Activated CD4-positive, alpha-beta T cell treated with anti-CD3 and anti-CD28 coated beads, Interleukin-2, amount 50 U/mL, for 16 hours (primary cell): ENCODE measurements around the gene ASTN2.
A peak's percentile ranks its signal among the peaks of the same experiment; 100 is the strongest.

Source experiments
- DNase-seq: peaks from one replicate; pipeline ENCODE4 v3.0.0-alpha.2; 2020

The ASTN2 gene

GRCh38 chr9:116543731-116544400, 871.0 kb downstream of the ASTN2 start:
- DNase-seq = no peak

GRCh38 chr9:116541402-116541801, 873.5 kb downstream of the ASTN2 start:
- DNase-seq = no peak

GRCh38 chr9:116539549-116539948, 875.3 kb downstream of the ASTN2 start:
- DNase-seq = no peak

DNA sequence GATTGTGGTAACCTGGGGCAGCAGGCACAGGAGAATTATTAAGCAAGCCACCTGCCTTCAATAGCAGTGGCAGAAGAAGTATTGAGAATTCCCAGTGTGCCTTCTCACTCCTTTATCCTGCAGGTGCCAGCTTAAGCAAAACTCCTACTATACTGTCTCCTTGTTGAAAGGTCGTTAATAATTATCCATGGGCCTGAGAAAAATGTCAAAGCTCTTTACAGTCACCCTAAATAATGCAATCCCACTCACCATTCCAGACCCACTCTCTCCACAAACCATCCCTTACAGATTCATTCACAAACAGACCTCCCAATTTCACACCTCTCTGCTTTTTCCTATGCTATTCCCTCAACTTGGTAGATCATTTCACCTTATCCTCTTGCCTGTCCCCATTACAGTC, 889.2 kb downstream of the ASTN2 start:
- DNase-seq = no peak

GRCh38 chr9:116524778-116525470, 889.9 kb downstream of the ASTN2 start:
- DNase-seq = no peak

GRCh38 chr9:116520218-116520617, 894.6 kb downstream of the ASTN2 start:
- no peak for DNase-seq

DNA sequence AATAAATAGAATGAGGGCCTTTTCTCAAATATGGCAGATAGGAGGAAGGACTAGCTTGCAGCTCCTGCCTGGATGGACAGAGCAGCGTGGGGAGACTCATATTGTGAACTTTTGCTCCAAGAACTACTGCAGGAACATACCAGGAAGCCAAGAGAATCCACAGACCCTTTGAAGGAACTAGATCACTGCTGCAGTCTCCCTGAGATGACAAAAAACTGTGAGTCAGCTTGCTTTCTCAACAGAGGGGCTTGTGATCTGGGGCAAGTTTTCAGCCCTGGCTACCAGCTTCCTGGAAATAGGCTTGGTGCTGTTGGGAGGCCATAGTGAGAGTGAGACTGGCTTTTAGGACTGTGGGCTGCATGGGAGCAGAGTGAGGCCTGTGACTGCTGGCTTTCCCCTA, 898.4 kb downstream of the ASTN2 start:
- no peak for DNase-seq

DNA sequence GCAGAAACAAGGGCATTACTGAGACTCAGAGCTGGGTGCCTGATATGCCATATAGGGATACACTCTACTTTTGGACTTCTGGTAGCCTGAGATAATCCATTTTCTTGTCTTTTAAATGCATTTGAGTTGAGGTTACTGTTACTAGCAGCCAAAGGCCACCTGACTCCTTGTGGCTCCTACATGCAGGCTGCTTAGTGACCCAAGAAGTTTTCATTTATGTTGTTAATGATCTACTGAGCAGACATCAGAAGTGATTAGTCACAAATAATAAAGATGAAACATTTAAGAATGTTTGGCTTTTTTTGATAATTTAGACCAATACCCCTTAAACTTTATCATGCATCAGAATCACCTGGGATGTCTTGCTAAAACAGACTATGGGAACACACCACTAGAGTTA, 899.3 kb downstream of the ASTN2 start:
- DNase-seq = no peak

DNA sequence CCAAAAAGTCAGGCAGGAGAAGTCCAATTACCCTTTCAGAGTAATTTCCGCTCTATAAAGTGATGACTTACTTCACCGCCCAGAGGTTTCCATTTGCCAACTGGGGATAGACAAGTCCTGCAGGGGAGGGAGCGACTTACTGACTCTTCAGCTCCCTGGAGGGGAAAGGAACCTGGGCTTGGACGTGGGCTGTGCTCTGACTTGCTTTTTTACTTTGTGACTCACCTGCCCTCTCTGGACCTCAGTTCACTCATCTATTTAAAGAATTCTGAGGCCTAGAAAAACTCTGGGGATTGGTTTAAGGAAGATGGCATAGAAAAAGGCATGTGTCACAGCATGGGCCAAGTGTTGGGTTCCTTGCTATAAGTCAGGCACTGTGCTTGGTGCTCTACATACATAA, 908.2 kb downstream of the ASTN2 start:
- no peak for DNase-seq

DNA sequence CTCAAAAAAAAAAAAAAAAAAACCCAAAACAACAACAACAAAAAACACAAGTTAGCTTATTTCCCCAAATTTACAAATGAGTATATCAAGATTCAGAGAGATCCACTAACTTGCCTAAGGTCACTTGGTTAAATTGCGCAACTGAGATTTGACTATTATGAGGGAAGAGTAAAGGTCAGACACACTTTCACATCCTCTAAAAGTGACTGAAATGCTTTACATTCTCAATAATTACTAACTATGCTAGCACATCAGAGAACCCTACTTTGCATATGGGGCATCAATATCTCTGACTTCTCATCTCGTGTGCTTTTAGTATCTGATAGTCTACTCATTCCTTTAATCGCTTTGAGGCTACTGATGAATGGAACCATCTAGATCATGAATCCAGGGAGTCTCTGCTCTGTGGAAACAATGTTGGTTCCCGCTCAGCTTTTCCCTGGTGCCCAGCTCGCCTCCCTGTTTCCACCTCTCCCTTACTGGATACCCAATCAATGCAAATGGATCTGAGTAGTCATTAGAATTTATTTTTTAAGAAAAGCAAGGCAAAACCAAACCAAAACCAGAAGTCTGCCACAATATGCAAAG, 909.9 kb downstream of the ASTN2 start:
- no peak for DNase-seq

GRCh38 chr9:116504081-116504480, 910.8 kb downstream of the ASTN2 start:
- DNase-seq = no peak

DNA sequence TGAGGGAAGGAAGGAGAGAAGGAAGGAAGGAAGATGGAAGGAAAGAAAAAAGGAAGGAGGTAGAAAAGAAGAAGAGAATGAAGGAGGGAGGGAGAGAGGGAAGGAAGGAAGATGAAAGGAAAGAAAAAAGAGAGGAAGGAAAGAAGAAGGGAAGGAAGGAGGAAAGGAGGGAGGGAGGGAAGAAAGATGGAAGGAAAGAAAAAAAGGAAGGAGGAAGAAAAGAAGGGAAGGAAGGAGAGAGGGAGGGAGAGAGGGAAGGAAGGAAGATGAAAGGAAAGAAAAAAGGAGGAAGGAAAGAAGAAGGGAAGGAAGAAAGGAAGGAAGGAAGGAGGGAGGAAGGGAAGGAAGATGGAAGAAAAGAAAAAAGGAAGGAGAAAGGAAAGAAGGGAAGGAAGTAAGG, 912.1 kb downstream of the ASTN2 start:
- DNase-seq = no peak

GRCh38 chr9:116501871-116502270, 913.0 kb downstream of the ASTN2 start:
- DNase-seq = no peak

GRCh38 chr9:116499986-116500871, 914.6 kb downstream of the ASTN2 start:
- DNase-seq = no peak

GRCh38 chr9:116499434-116499833, 915.4 kb downstream of the ASTN2 start:
- no peak for DNase-seq

DNA sequence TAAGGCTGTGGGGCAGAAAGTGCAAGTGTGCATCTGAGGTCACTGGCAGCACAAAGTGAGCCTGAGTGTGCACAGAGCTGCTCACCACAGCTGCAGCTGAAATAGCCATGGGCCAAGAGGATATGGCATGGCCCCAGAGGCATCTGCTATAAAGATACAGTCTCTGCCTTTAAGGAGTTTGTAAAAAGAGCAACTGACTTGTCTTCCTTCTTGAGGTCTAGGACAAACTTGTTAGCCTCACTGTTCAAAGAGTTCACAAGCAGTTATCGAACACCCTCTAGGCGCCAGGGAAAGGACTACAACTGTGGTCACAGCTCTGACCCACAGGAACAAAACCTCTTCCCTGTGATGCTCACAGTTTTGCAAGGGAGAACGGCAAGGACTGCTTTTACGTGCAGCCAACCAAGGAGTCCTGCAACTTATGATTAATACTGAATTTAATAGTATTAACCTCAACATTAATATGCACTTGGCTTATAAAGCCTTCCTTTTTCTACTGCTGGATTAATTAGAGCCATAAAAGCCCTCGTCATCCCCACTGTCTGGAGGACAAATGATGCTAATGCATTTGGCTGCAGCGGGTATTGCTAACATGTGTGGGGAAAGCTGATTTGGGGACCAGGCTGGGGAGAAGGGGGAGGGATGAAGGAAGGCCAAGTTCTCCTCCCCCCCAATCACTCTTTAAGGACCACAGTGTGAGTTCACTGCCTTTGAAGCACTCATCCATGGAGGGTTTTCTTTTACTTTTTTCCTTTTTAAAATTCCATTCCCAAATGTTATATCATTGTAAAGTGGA, 917.6 kb downstream of the ASTN2 start:
- DNase-seq = no peak

DNA sequence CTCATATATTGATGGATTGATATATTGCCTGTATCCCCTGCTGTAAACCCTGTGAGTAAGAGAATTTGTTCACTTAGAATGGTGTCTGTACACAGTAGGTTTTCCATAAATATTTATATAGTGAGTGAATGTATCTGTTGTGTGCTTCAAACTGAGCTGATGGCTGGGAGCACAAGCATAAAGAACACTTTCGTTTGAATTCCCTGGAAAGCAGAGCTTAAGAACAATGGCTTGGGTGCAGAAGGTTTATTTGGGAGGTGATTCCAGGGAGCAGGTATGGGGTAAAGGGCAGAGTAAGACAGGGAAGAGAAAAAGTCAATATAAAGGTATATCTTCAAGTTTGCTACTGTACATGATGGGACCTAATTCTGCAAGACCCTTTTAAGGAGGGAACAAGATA, 918.7 kb downstream of the ASTN2 start:
- no peak for DNase-seq

GRCh38 chr9:116495725-116496124, 919.1 kb downstream of the ASTN2 start:
- DNase-seq = no peak

DNA sequence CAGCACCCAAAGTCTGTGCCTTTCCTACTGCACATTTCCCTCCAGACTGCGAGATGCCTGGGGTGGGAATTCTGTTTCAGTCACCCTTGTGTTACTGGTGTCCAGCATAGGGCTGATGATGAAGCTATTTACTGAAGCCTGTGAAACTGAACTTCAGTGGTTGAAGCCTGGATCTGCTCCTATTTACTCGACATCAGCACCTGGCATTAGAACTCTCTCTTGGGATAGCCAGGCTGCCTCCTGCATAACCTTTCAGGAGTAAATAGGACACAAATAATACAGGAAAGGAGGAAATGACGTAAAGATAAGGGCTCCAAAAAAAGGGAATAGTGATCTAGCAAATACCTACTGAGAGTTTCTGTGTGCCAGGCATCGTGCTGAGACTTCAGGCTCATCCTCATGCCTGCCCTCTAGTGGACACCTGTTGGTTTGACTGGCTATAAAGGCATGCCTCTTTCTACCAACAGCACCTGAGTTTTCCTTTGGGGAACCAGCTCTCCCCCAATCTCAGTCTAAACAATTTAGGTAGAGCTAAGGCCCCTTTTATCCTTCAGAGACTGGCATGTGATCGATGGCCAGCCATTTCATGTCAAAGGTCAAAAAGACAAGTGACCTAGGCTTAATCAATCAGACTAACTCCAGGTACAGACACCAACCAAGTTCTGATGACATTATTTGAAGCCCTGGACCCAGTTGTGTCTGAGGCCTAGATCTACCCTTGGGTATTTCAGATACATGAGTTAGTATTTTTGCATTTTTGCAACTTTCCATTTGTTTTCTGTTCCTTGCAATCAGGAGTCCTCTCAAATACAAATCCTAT, 919.8 kb downstream of the ASTN2 start:
- DNase-seq = peak; percentile 26

GRCh38 chr9:116493183-116493860, 921.5 kb downstream of the ASTN2 start:
- DNase-seq = no peak

DNA sequence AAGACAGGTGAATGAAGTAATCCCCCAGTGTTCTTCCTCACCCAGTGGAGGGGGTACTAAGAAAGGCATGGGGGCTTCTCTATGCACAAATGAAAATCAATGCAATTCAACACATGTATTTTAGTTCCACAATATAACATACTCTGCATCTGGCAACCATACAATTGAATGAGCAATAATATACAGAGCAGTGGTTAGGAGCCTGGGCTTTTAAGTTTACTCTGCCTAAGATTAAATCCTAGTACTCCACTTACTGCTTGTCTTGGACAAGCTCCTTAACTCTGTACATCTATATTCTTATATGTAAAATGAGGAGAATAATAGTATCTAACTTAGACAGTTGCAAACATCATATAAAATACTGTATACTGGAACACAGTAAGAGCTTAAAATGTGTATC, 923.2 kb downstream of the ASTN2 start:
- DNase-seq = no peak
